Caco-2 (cell line): ENCODE data around the gene TIMP4. TPM values are rescaled to one million over a fixed set of nuclear protein-coding genes. Genes with fewer than 3 reads are reported as not detected.
A peak's percentile ranks its signal among the peaks of the same experiment; 100 is the strongest.

Experiments used
- BruUV-seq: library from RNA; stranded (reverse); fragments of 400-500 nt; replicated peaks from 2 replicates; lab custom pipeline; 2021; lab: Mats Ljungman, UMichigan
- CTCF ChIA-PET: fragments of 300-600 bp; sonication (Branson Sonifier 250); formaldehyde crosslinking; loops from one replicate; lab custom pipeline; 2022; ENCODE audit warnings: antibody characterized with exemption; lab: Charles Lee
- POLR2A ChIA-PET: fragments of 300-600 bp; sonication (Branson Sonifier 250); formaldehyde crosslinking; loops from one replicate; lab custom pipeline; 2022; ENCODE audit warnings: antibody characterized with exemption; lab: Charles Lee
- DNase-seq, 2 experiments: peaks; one replicate each; pipeline versions ENCODE4 v3.0.0 to v3.0.0-alpha.2; 2020 to 2022
- H3K27me3 ChIP-seq: replicated peaks from 2 replicates; pipeline ENCODE4 v1.6.0; 2011; ENCODE audit warnings: low read length; ENCODE audit not compliant: control insufficient read depth, insufficient read depth
- H3K36me3 ChIP-seq: 2 replicates; pipeline ENCODE4 v1.5.1; 2011; ENCODE audit warnings: low read length; ENCODE audit not compliant: control insufficient read depth, insufficient read depth
- H3K4me1 ChIP-seq: fragments of 250-450 bp; sonication (Bioruptor Pico); 2 replicates; pipeline ENCODE4 v1.5.1; 2020; ENCODE audit warnings: mild to moderate bottlenecking
- H3K4me3 ChIP-seq: 2 replicates; pipeline ENCODE4 v1.5.1; 2011; ENCODE audit warnings: low read depth, mild to moderate bottlenecking, control low read depth, low read length
- H3K9me3 ChIP-seq: fragments of 250-450 bp; sonication (Bioruptor Pico); 2 replicates; pipeline ENCODE4 v1.5.1; 2020; ENCODE audit warnings: mild to moderate bottlenecking, moderate library complexity
- H3K27ac Mint-ChIP-seq: one replicate; pipeline ENCODE4 v1.8.0; 2022; ENCODE audit warnings: mixed read lengths; ENCODE audit not compliant: unreplicated experiment
- H3K27me3 Mint-ChIP-seq: one replicate; pipeline ENCODE4 v1.8.0; 2022; ENCODE audit warnings: mixed read lengths; ENCODE audit not compliant: insufficient read depth, unreplicated experiment
- H3K36me3 Mint-ChIP-seq: one replicate; pipeline ENCODE4 v1.8.0; 2022; ENCODE audit warnings: mild to moderate bottlenecking, mixed read lengths; ENCODE audit not compliant: insufficient read depth, unreplicated experiment
- H3K4me1 Mint-ChIP-seq: one replicate; pipeline ENCODE4 v1.8.0; 2022; ENCODE audit warnings: low read depth, mixed read lengths; ENCODE audit not compliant: unreplicated experiment
- H3K4me3 Mint-ChIP-seq: one replicate; pipeline ENCODE4 v1.8.0; 2022; ENCODE audit warnings: mild to moderate bottlenecking, moderate library complexity, mixed read lengths; ENCODE audit not compliant: unreplicated experiment
- H3K9me3 Mint-ChIP-seq: one replicate; pipeline ENCODE4 v1.8.0; 2022; ENCODE audit warnings: mixed read lengths; ENCODE audit not compliant: unreplicated experiment
- intact Hi-C: fragments of 100-400 bp; cut with micrococcal nuclease; formaldehyde crosslinking; loops from one replicate; pipeline ENCODE4 v1.10.0; 2022; ENCODE audit not compliant: unreplicated experiment
- total RNA-seq: library from RNA; stranded (reverse); gene quantifications from 2 replicates; pipeline ENCODE4 v1.2.3, GENCODE V29; 2022
- TF ChIP-seq, protein P1 (sequence below), 2 experiments: fragments of 200-600 bp in 1 of 2; IDR thresholded peaks; 1 replicate in 1 of 2; 2 replicates in 1 of 2; pipeline versions ENCODE4 v1.5.1 to v1.8.0; 2011 to 2022; ENCODE audit warnings: antibody characterized with exemption in 1 of 2, control low read depth in 1 of 2, inconsistent platforms in 1 of 2, low read depth in 1 of 2, low read length in 1 of 2, mild to moderate bottlenecking in 1 of 2, moderate library complexity in 1 of 2; ENCODE audit not compliant: insufficient read depth in 1 of 2, severe bottlenecking in 1 of 2, unreplicated experiment in 1 of 2

The TIMP4 gene
- total RNA-seq, 1 experiment from 2014 or later: 1.4 TPM

- Histone ChIP-seq H3K9me3 (peaks cover 8% of the 10 kb centered on the region), H3K4me3 (no peak overlapping the region), H3K4me1 (peaks cover 3% of the 10 kb centered on the region; the same call in 1 of the 2 replicates), H3K27me3 (no peaks in the 10 kb centered on the region), H3K36me3 (no peaks in the 10 kb centered on the region)
- ChIA-PET POLR2A (no interaction called here), CTCF (interaction anchor here (1.3 to 2.2 kb wide), 3 partner anchors 9 to 41 kb away, joined by 3 to 24 read pairs (median 7); no protein-coding TSS in a partner anchor)
- H3K36me3 Mint-ChIP-seq: no peaks in the 10 kb centered on the region
- H3K4me3 Mint-ChIP-seq: no peak overlapping the region
- no peaks in the 10 kb centered on the region for H3K27me3 Mint-ChIP-seq
- no peaks in the 10 kb centered on the region for H3K4me1 Mint-ChIP-seq
- BruUV-seq: no TSS peak
- no peak overlapping the region for H3K27ac Mint-ChIP-seq
- intact Hi-C loops: loop anchor here (1.0 to 5.0 kb wide), 4 partner anchors 37 to 799 kb away; no protein-coding TSS in a partner anchor
- peaks cover 19% of the 10 kb centered on the region for H3K9me3 Mint-ChIP-seq
- DNase-seq: peak; percentile 56 to 69
- TF ChIP-seq, protein P1, sequence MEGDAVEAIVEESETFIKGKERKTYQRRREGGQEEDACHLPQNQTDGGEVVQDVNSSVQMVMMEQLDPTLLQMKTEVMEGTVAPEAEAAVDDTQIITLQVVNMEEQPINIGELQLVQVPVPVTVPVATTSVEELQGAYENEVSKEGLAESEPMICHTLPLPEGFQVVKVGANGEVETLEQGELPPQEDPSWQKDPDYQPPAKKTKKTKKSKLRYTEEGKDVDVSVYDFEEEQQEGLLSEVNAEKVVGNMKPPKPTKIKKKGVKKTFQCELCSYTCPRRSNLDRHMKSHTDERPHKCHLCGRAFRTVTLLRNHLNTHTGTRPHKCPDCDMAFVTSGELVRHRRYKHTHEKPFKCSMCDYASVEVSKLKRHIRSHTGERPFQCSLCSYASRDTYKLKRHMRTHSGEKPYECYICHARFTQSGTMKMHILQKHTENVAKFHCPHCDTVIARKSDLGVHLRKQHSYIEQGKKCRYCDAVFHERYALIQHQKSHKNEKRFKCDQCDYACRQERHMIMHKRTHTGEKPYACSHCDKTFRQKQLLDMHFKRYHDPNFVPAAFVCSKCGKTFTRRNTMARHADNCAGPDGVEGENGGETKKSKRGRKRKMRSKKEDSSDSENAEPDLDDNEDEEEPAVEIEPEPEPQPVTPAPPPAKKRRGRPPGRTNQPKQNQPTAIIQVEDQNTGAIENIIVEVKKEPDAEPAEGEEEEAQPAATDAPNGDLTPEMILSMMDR (IDR thresholded peaks at IDR 0.05; ENCODE audit: insufficient read depth in 1 of 2, low read depth in 1 of 2, low read length in 1 of 2, severe bottlenecking in 1 of 2, unreplicated experiment in 1 of 2): peak; percentile 82 to 85
These were observed 17.2 kb upstream of the TIMP4 start for GRCh38 chr3:12175844-12176453.

- BruUV-seq: no TSS peak
- H3K27ac Mint-ChIP-seq: no peak overlapping the region
- H3K27me3 ChIP-seq: no peaks in the 10 kb centered on the region
- peaks cover 8% of the 10 kb centered on the region for H3K9me3 ChIP-seq
- peaks cover 3% of the 10 kb centered on the region; the same call in 1 of the 2 replicates for H3K4me1 ChIP-seq
- DNase-seq: no peak
- no peak overlapping the region for H3K4me3 ChIP-seq
- TF ChIP-seq, protein P1 (IDR thresholded peaks at IDR 0.05; ENCODE audit: insufficient read depth in 1 of 2, low read depth in 1 of 2, low read length in 1 of 2, severe bottlenecking in 1 of 2, unreplicated experiment in 1 of 2): no peak
- no peaks in the 10 kb centered on the region for H3K36me3 Mint-ChIP-seq
- intact Hi-C loops: loop anchor here (5.0 kb wide), 1 partner anchor 798 kb away; no protein-coding TSS in a partner anchor
- H3K27me3 Mint-ChIP-seq: no peaks in the 10 kb centered on the region
- no peaks in the 10 kb centered on the region for H3K36me3 ChIP-seq
- no peak overlapping the region for H3K4me3 Mint-ChIP-seq
- CTCF ChIA-PET: interaction anchor here (1.9 to 2.2 kb wide), 2 partner anchors 36 to 40 kb away, joined by 7 to 24 read pairs; no protein-coding TSS in a partner anchor
- POLR2A ChIA-PET: no interaction called here
- peaks cover 19% of the 10 kb centered on the region for H3K9me3 Mint-ChIP-seq
- H3K4me1 Mint-ChIP-seq: no peaks in the 10 kb centered on the region
These were observed 16.5 kb upstream of the TIMP4 start for GRCh38 chr3:12175137-12175593.

DNA sequence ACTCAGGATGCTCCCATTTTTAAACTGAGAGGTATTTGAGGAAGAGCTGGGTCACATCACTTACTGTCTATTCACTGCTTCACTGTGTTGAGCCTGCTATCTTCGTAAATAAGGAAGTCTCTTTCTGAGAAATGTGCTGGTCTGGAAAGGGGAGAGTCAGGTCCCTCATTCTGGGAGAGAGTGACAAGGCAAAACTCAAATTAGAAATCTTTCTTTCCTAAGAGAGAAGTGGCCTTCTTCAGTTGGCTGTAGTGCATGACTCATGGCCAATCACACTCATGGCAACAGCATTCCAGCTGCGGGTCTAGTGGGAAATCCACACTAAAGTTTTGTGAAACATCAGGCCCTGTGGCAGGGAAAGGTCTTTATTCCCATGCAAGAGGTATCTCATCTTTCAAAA, 11.5 kb upstream of the TIMP4 start:
- no peaks in the 10 kb centered on the region for H3K36me3 Mint-ChIP-seq
- TF ChIP-seq, protein P1 (IDR thresholded peaks at IDR 0.05; ENCODE audit: insufficient read depth in 1 of 2, low read depth in 1 of 2, low read length in 1 of 2, severe bottlenecking in 1 of 2, unreplicated experiment in 1 of 2): no peak
- Histone ChIP-seq H3K4me3 (no peak overlapping the region), H3K36me3 (no peaks in the 10 kb centered on the region), H3K27me3 (no peaks in the 10 kb centered on the region), H3K4me1 (peaks cover 6% of the 10 kb centered on the region), H3K9me3 (peaks cover 8% of the 10 kb centered on the region)
- DNase-seq: no peak
- ChIA-PET POLR2A (no interaction called here), CTCF (no interaction called here)
- no peak overlapping the region for H3K4me3 Mint-ChIP-seq
- H3K4me1 Mint-ChIP-seq: no peaks in the 10 kb centered on the region
- intact Hi-C loops: no loop called here
- H3K27me3 Mint-ChIP-seq: no peaks in the 10 kb centered on the region
- H3K27ac Mint-ChIP-seq: no peak overlapping the region
- peaks cover 25% of the 10 kb centered on the region for H3K9me3 Mint-ChIP-seq
- BruUV-seq: no TSS peak
